Measurements from ENCODE around the gene GNG2. TPM values are rescaled to one million over a fixed set of nuclear protein-coding genes. Genes with fewer than 3 reads are reported as not detected.

GNG2 gene
- total and polyA plus RNA-seq, 7 experiments from 2014 or later = 62.1 to 199 (median 117) TPM

GRCh38 chr14:52011523-52011922 is 151.1 kb downstream of the GNG2 start:
- H3K27ac Mint-ChIP-seq = peak overlapping the region in 3 of 9 donors; percentile 21 to 33 (median 26)
- Histone ChIP-seq H3K27me3 (ENCODE audit: control insufficient read depth in 2 of 2, insufficient read depth in 2 of 2, low read length in 2 of 2) (no peaks in the 10 kb centered on the region), H3K9me3 (ENCODE audit: control insufficient read depth in 2 of 3, low read length in 3 of 3) (no peaks in the 10 kb centered on the region), H3K4me3 (ENCODE audit: low read length) (no peak overlapping the region), H3K27ac (ENCODE audit: low read depth, low read length) (no peak overlapping the region), H3K36me3 (ENCODE audit: control insufficient read depth in 2 of 3, insufficient read depth in 3 of 3, low read length in 3 of 3) (peaks cover 6 to 50% (median 15%) of the 10 kb centered on the region in 3 experiments), H3K4me1 (ENCODE audit: control insufficient read depth in 2 of 2, insufficient read depth in 2 of 2, low read length in 2 of 2) (no peaks in the 10 kb centered on the region)
- ATAC-seq = no peak
- H3K4me1 Mint-ChIP-seq = peaks cover 0 to 5% (median 0%) of the 10 kb centered on the region in 7 donors
- CTCF ChIA-PET = no interaction called here
- DNase-seq = no peak
- intact Hi-C loops (cut with micrococcal nuclease) = no loop called here
- H3K9me3 Mint-ChIP-seq = no peaks in the 10 kb centered on the region
- POLR2A ChIA-PET = no interaction called here
- peaks cover 14 to 31% (median 26%) of the 10 kb centered on the region in 5 donors for H3K36me3 Mint-ChIP-seq
- H3K27me3 Mint-ChIP-seq = peaks cover 2 to 5% (median 3%) of the 10 kb centered on the region in 5 donors
- no peak overlapping the region for H3K4me3 Mint-ChIP-seq

- Histone ChIP-seq H3K4me1 (ENCODE audit: control insufficient read depth in 2 of 2, insufficient read depth in 2 of 2, low read length in 2 of 2) (no peaks in the 10 kb centered on the region), H3K4me3 (ENCODE audit: low read length) (no peak overlapping the region), H3K27ac (ENCODE audit: low read depth, low read length) (no peak overlapping the region), H3K27me3 (ENCODE audit: control insufficient read depth in 2 of 2, insufficient read depth in 2 of 2, low read length in 2 of 2) (no peaks in the 10 kb centered on the region), H3K9me3 (ENCODE audit: control insufficient read depth in 2 of 3, low read length in 3 of 3) (no peaks in the 10 kb centered on the region), H3K36me3 (ENCODE audit: control insufficient read depth in 2 of 3, insufficient read depth in 3 of 3, low read length in 3 of 3) (peaks cover 6 to 41% (median 9%) of the 10 kb centered on the region in 3 experiments)
- H3K4me3 Mint-ChIP-seq = no peak overlapping the region
- H3K4me1 Mint-ChIP-seq = peaks cover 0 to 5% (median 0%) of the 10 kb centered on the region in 7 donors
- H3K27me3 Mint-ChIP-seq = peaks cover 5 to 13% (median 8%) of the 10 kb centered on the region in 5 donors
- H3K36me3 Mint-ChIP-seq = peaks cover 14 to 26% (median 22%) of the 10 kb centered on the region in 5 donors
- H3K27ac Mint-ChIP-seq = peak overlapping the region in 1 of 9 donors; percentile 46
- no peaks in the 10 kb centered on the region for H3K9me3 Mint-ChIP-seq
- ATAC-seq = no peak
- ChIA-PET POLR2A (no interaction called here), CTCF (no interaction called here)
- intact Hi-C loops (cut with micrococcal nuclease) = no loop called here
- no peak for DNase-seq
Observed at GRCh38 chr14:52012635-52013034, 152.2 kb downstream of the GNG2 start.

- Mint-ChIP-seq H3K9me3 (no peaks in the 10 kb centered on the region), H3K4me3 (no peak overlapping the region), H3K36me3 (peaks cover 5 to 19% (median 17%) of the 10 kb centered on the region in 5 donors), H3K27me3 (peaks cover 5 to 17% (median 8%) of the 10 kb centered on the region in 5 donors), H3K27ac (peak overlapping the region in 1 of 9 donors; percentile 86), H3K4me1 (peaks cover 0 to 5% (median 4%) of the 10 kb centered on the region in 7 donors)
- H3K36me3 ChIP-seq (ENCODE audit: control insufficient read depth in 2 of 3, insufficient read depth in 3 of 3, low read length in 3 of 3) = peaks cover 3 to 27% (median 4%) of the 10 kb centered on the region in 3 experiments
- no peak for DNase-seq
- POLR2A ChIA-PET = no interaction called here
- CTCF ChIA-PET = no interaction called here
- H3K9me3 ChIP-seq (ENCODE audit: control insufficient read depth in 2 of 3, low read length in 3 of 3) = no peaks in the 10 kb centered on the region
- intact Hi-C loops (cut with micrococcal nuclease) = no loop called here
- H3K4me1 ChIP-seq (ENCODE audit: control insufficient read depth in 2 of 2, insufficient read depth in 2 of 2, low read length in 2 of 2) = no peaks in the 10 kb centered on the region
- H3K27me3 ChIP-seq (ENCODE audit: control insufficient read depth in 2 of 2, insufficient read depth in 2 of 2, low read length in 2 of 2) = no peaks in the 10 kb centered on the region
- H3K27ac ChIP-seq (ENCODE audit: low read depth, low read length) = no peak overlapping the region
- ATAC-seq = peak; percentile 39
- no peak overlapping the region for H3K4me3 ChIP-seq (ENCODE audit: low read length)
Observed at GRCh38 chr14:52013984-52014600, 153.7 kb downstream of the GNG2 start.

- no peak for DNase-seq
- H3K4me1 ChIP-seq (ENCODE audit: control insufficient read depth in 2 of 2, insufficient read depth in 2 of 2, low read length in 2 of 2) = peaks cover 0 to 3% of the 10 kb centered on the region in 2 donors
- Mint-ChIP-seq H3K9me3 (no peaks in the 10 kb centered on the region), H3K27me3 (peaks cover 5 to 17% (median 8%) of the 10 kb centered on the region in 5 donors), H3K36me3 (peaks cover 5 to 15% (median 14%) of the 10 kb centered on the region in 5 donors), H3K4me3 (no peak overlapping the region), H3K4me1 (peaks cover 0 to 7% (median 5%) of the 10 kb centered on the region in 7 donors), H3K27ac (no peak overlapping the region)
- H3K36me3 ChIP-seq (ENCODE audit: control insufficient read depth in 2 of 3, insufficient read depth in 3 of 3, low read length in 3 of 3) = peaks cover 0 to 20% (median 0%) of the 10 kb centered on the region in 3 experiments
- intact Hi-C loops (cut with micrococcal nuclease) = no loop called here
- H3K9me3 ChIP-seq (ENCODE audit: control insufficient read depth in 2 of 3, low read length in 3 of 3) = no peaks in the 10 kb centered on the region
- CTCF ChIA-PET = no interaction called here
- no peak overlapping the region for H3K4me3 ChIP-seq (ENCODE audit: low read length)
- ATAC-seq = no peak
- H3K27me3 ChIP-seq (ENCODE audit: control insufficient read depth in 2 of 2, insufficient read depth in 2 of 2, low read length in 2 of 2) = no peaks in the 10 kb centered on the region
- POLR2A ChIA-PET = no interaction called here
- H3K27ac ChIP-seq (ENCODE audit: low read depth, low read length) = no peak overlapping the region
Observed at GRCh38 chr14:52014601-52015267, 154.3 kb downstream of the GNG2 start.

- Mint-ChIP-seq H3K27me3 (peaks cover 5 to 17% (median 8%) of the 10 kb centered on the region in 5 donors), H3K9me3 (no peaks in the 10 kb centered on the region), H3K27ac (no peak overlapping the region), H3K4me1 (peaks cover 0 to 15% (median 10%) of the 10 kb centered on the region in 7 donors), H3K4me3 (no peak overlapping the region), H3K36me3 (peaks cover 4 to 14% (median 11%) of the 10 kb centered on the region in 5 donors)
- DNase-seq = no peak
- no peak for ATAC-seq
- H3K9me3 ChIP-seq (ENCODE audit: control insufficient read depth in 2 of 3, low read length in 3 of 3) = no peaks in the 10 kb centered on the region
- peaks cover 0 to 12% (median 0%) of the 10 kb centered on the region in 3 experiments for H3K36me3 ChIP-seq (ENCODE audit: control insufficient read depth in 2 of 3, insufficient read depth in 3 of 3, low read length in 3 of 3)
- peaks cover 0 to 4% of the 10 kb centered on the region in 2 donors for H3K4me1 ChIP-seq (ENCODE audit: control insufficient read depth in 2 of 2, insufficient read depth in 2 of 2, low read length in 2 of 2)
- intact Hi-C loops (cut with micrococcal nuclease) = no loop called here
- CTCF ChIA-PET = no interaction called here
- H3K27ac ChIP-seq (ENCODE audit: low read depth, low read length) = no peak overlapping the region
- POLR2A ChIA-PET = no interaction called here
- H3K4me3 ChIP-seq (ENCODE audit: low read length) = no peak overlapping the region
- H3K27me3 ChIP-seq (ENCODE audit: control insufficient read depth in 2 of 2, insufficient read depth in 2 of 2, low read length in 2 of 2) = no peaks in the 10 kb centered on the region
Observed at GRCh38 chr14:52015411-52016030, 155.1 kb downstream of the GNG2 start.

GRCh38 chr14:52018252-52018651 is 157.8 kb downstream of the GNG2 start:
- H3K4me1 Mint-ChIP-seq = peaks cover 2 to 36% (median 33%) of the 10 kb centered on the region in 7 donors
- no peak for ATAC-seq

More at GRCh38 chr14:52018252-52018651, 157.8 kb downstream of the GNG2 start:
- no peaks in the 10 kb centered on the region for H3K27me3 ChIP-seq (ENCODE audit: control insufficient read depth in 2 of 2, insufficient read depth in 2 of 2, low read length in 2 of 2)
- H3K27ac ChIP-seq (ENCODE audit: low read depth, low read length) = no peak overlapping the region
- Mint-ChIP-seq H3K27ac (no peak overlapping the region), H3K9me3 (peaks cover 0 to 9% (median 0%) of the 10 kb centered on the region in 11 donors), H3K27me3 (peaks cover 5 to 17% (median 8%) of the 10 kb centered on the region in 5 donors), H3K36me3 (peaks cover 0 to 9% (median 0%) of the 10 kb centered on the region in 5 donors), H3K4me3 (no peak overlapping the region)
- POLR2A ChIA-PET = no interaction called here
- no peaks in the 10 kb centered on the region for H3K9me3 ChIP-seq (ENCODE audit: control insufficient read depth in 2 of 3, low read length in 3 of 3)
- intact Hi-C loops (cut with micrococcal nuclease) = no loop called here
- no peaks in the 10 kb centered on the region for H3K36me3 ChIP-seq (ENCODE audit: control insufficient read depth in 2 of 3, insufficient read depth in 3 of 3, low read length in 3 of 3)
- no peak overlapping the region for H3K4me3 ChIP-seq (ENCODE audit: low read length)
- CTCF ChIA-PET = no interaction called here
- DNase-seq = no peak
- H3K4me1 ChIP-seq (ENCODE audit: control insufficient read depth in 2 of 2, insufficient read depth in 2 of 2, low read length in 2 of 2) = peaks cover 4 to 14% of the 10 kb centered on the region in 2 donors
